GM19463 (cell line): Measurements from ENCODE around the gene SLC7A10.
"Not testable (repeated sequence)": the region's sequence is repeated elsewhere in the genome, so short reads cannot be mapped to it uniquely, and the experiment has no call there.

Experiments
- ATAC-seq: cut with Tn5 transposase; IDR thresholded peaks from one replicate; pipeline ENCODE4 v1.9.1; 2021; ENCODE audit warnings: mild to moderate bottlenecking, moderate library complexity; ENCODE audit not compliant: unreplicated experiment

The SLC7A10 gene

DNA sequence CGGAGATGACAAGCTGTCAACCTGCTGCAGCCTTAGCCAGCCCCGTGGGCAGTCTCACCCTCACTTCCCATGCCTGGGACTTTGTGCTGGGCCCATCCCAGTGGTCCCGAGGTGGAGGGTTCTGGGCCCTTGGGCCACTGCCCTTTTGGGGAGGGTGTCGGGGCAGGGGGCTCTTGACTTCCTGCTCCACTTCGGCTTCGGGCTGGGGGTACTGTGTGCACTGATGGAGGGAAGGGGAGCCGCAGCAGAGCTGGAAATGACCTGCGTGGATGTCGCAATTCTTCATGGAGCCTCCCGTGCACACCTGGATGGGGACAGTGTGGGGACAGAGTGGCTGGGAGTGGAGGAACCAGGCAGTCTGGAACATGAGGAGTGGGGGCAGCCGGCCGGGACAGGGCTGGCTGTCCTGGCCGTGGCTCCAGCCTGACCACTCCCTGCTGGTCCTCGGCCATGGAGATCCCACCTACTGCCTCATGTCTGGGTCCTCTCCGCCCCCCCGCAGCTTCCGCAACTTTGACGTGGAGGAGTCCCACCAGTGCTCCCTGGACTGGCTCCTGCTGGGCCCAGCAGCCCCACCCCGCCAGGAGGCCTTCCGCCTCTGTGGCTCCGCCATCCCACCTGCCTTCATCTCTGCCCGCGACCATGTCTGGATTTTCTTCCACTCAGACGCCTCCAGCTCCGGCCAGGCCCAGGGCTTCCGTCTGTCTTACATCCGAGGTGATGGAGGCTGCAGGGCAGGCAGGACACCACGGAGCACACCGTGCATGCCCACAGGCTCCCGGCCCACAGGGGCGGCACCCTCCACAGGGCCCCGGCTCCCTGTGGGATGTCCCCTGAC is 21.3 kb downstream of the SLC7A10 start:
- no peak for ATAC-seq

- ATAC-seq: no peak
Measured at GRCh38 chr19:33203529-33203928, 22.1 kb downstream of the SLC7A10 start.

- no peak for ATAC-seq
Measured at GRCh38 chr19:33202546-33203507, 22.8 kb downstream of the SLC7A10 start.

DNA sequence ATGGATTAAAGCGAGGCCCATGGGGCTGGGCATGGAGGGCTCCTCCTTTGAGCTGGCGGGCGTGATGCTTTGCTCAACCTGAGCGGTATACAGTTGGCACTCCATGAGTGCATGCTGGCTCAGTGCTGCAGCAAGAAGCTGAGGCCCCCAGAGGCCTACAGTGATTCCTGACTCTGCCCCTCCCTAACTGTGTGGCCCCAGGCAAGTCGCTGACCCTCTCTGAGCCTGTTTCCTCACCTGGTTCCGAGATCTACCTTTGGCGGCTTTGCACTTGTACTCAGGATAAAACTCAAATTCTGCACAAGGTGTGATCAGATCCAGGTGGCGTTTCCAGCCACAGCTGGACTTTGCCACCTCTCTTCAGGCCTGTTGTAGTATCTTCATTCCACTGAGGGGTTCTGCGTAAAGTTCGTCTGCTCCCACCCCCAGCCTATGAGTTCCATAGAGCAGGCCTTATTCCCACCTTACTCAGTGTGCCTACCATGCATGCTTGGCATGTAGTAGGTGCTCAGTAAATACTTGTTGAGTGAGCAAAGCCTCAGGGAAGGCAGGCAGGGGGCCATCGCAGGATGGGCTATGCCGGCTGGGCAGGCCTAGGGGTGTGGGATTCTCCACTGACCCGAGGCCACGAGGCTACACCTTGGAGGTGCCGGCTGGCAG is 23.6 kb downstream of the SLC7A10 start:
- ATAC-seq: no peak

GRCh38 chr19:33201473-33201872 is 24.2 kb downstream of the SLC7A10 start:
- no peak for ATAC-seq

GRCh38 chr19:33199441-33200265 is 26.0 kb downstream of the SLC7A10 start:
- no peak for ATAC-seq

GRCh38 chr19:33198169-33198568 is 27.5 kb downstream of the SLC7A10 start:
- no peak for ATAC-seq

- ATAC-seq: no peak
Measured at GRCh38 chr19:33197591-33198000, 28.1 kb downstream of the SLC7A10 start.

DNA sequence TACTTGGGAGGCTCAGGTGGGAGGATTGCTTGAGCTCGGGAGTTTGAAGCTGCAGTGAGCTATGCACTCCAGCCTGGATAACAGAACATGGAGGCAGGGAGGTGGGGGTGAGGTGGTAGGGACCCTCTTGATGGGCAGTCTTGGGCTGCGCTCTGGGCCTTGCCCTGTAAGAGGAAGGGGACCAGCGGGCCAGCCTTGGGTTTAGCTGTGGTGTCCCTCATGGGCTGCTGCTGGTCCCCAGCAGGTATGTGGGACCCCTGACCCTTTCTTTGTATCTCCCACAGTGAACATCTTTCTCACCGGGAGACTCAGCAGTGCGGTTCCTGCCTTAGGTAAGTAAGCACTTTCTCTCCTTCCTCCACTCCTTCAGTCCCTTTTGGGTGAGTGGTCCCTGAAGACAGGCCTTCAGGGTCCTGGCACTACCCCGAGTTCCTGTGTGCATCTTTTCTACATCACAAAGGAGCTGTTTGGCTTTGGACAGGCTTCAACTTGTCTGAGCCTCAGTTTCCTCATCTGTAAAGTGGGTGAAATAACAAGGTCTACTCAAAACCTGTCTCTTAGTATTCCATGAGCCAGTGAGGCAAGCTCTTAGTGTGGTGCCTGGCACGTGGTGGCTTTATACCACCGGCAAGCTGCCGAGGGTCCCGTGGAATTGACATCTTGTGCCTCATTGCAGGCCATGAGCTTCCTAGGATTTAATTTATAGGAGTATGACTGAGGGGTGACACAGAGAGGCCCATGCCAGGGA is 29.0 kb downstream of the SLC7A10 start:
- no peak for ATAC-seq

GRCh38 chr19:33195645-33196347 is 29.9 kb downstream of the SLC7A10 start:
- no peak for ATAC-seq

DNA sequence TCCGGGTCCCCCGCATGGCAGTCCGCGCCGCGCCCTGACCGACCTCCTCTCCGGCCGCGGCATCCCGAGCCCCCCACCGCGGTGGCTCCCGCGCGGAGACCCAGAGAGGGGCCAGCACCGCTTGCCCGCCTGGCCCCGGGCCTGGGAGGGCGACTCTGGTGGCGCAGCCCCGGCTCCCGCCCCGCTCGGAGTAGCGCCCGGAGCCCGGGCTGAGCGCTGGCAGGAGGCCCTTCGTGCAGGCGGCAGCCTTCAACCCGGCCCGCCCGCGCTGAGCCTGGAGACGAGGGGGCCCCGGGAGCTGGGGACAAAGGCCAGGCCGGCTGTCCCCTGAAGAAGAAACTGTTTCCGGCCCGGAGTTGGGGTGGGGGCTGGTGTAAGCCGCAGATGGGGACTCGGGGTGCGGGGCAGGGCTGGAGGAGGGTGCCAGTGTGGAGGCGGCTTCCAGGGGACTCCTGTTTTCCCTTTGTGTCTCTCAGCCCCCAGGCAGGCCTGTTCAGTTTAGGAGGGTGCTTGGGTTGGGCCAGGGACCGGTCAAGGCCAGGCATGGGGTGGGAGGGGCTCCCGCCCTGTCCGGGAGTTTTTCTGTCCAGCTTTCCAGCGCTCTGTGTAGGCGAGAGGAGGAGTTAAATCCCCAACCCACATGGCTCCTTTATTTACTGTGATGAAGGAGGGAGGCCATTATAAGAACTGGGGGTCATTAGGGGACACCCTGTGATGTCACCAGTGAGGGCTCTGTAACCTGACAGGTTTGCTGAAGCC is 30.6 kb downstream of the SLC7A10 start:
- no peak for ATAC-seq

DNA sequence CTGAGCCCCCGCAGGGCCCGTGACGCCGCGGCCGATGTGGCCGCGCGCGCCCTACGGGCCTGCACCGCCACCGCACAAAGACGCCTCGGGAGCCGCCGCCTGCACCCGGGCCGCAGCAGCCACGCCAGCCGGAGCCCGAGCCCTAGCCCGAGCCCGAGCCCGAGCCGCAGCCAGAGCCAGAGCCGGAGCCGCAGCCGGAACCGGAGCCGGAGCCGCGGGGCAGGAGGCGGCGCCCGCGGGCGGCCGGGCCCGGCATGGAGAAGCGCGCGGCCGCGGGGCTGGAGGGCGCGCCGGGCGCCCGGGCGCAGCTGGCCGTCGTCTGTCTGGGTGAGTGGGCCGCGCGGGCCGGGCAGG is 31.1 kb downstream of the SLC7A10 start:
- ATAC-seq: no peak

GRCh38 chr19:33193865-33194362 is 31.7 kb downstream of the SLC7A10 start, which contains the start of gene LRP3:
Gene LRP3 (plus strand): TSS chr19:33194330. CDS start chr19:33194786, 456 bp downstream.
- no peak for ATAC-seq

GRCh38 chr19:33193269-33193864 is 32.3 kb downstream of the SLC7A10 start:
- no peak for ATAC-seq

- ATAC-seq: no peak
Measured at GRCh38 chr19:33192010-33192409, 33.6 kb downstream of the SLC7A10 start.

- no peak for ATAC-seq
Measured at GRCh38 chr19:33191501-33191900, 34.1 kb downstream of the SLC7A10 start.

DNA sequence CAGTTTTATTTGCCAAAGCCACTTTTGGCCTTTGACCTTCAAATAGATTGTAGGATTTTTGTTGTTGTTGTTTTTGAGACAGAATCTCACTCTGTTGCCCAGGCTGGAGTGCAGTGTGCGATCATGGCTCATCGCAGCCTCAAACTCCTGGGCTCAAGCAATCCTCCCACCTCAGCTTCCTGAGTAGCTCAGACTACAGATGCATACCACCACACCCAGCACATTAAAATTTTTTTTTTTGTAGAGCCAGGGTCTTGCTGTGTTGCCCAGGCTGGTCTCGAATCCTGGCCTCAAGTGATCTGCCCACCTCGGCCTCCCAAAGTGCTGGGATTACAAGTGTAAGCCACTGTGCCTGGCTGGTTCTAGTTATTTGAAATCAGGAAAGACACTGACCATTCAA is 34.6 kb downstream of the SLC7A10 start:
- ATAC-seq: not testable (repeated sequence)

DNA sequence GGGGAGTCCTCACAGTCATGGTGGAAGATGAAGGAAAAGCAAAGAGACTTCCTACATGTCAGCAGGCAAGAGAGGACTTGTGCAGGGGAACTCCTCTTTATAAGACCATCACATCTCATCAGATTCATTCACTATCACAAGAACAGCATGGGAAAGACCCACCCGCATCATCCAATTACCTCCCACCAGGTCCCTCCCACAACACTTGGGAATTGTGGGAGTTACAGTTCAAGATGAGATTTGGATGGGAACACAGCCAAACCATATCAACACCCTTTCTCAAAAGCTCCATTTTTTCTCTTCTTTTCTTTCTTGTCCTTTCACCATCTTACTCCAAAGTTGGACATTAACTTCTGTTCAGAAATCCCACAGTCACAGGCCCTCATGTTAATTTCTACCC is 36.2 kb downstream of the SLC7A10 start:
- no peak for ATAC-seq
